Spleen (tissue), 7 donors: ENCODE data around the gene BNIPL.

Experiments
- POLR2A ChIP-seq, 3 donors: fragments of 450-650 bp; IDR thresholded peaks; one replicate each; pipeline ENCODE4 v1.5.1; 2017; ENCODE audit warnings: antibody characterized with exemption in 3 of 3, mild to moderate bottlenecking in 1 of 3
- TF ChIP-seq, protein P1 (sequence below), 11 experiments: fragments of 200-600 bp in 7 of 11; fragments of 450-650 bp in 4 of 11; sonication (generic) in 4 of 11; IDR thresholded peaks in 8 of 11; conservative IDR thresholded peaks in 3 of 11; 1 replicate in 7 of 11; 2 replicates in 4 of 11; pipeline versions ENCODE4 v1.4.0 to v1.8.0; 2016 to 2021; ENCODE audit warnings: antibody characterized with exemption in 11 of 11, inconsistent platforms in 4 of 11, mild to moderate bottlenecking in 1 of 11
- donor health status: DM: no; HTN: no; CAD: no; lungs with moderate emphysema.
- donor health status: DM: no; HTN: no; CAD: no.
- donor health status: DM: no; HTN: no; CAD: no.

DNA sequence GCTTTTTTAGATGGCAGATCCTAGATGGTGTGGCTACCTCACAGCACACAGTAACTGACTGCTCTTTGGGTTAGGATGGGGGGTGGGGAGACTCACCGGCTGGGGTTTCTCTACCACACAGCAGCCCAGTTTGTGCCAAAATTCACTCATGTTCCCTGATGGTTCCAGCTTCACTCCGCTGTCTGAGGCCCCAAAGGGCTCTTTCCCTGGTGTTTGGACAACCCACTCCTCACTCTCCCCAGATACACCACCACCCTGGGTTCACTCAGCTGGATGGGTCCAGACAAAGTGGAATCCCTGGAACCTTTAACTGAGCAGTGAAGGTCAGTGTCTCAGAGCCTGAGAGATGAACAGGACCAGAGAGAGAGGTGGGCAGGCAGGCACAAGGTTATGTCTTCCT lies 19.2 kb downstream of the BNIPL start:
- TF ChIP-seq POLR2A (IDR thresholded peaks at IDR 0.05), result no peak
- TF ChIP-seq, protein P1, sequence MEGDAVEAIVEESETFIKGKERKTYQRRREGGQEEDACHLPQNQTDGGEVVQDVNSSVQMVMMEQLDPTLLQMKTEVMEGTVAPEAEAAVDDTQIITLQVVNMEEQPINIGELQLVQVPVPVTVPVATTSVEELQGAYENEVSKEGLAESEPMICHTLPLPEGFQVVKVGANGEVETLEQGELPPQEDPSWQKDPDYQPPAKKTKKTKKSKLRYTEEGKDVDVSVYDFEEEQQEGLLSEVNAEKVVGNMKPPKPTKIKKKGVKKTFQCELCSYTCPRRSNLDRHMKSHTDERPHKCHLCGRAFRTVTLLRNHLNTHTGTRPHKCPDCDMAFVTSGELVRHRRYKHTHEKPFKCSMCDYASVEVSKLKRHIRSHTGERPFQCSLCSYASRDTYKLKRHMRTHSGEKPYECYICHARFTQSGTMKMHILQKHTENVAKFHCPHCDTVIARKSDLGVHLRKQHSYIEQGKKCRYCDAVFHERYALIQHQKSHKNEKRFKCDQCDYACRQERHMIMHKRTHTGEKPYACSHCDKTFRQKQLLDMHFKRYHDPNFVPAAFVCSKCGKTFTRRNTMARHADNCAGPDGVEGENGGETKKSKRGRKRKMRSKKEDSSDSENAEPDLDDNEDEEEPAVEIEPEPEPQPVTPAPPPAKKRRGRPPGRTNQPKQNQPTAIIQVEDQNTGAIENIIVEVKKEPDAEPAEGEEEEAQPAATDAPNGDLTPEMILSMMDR (IDR thresholded peaks at IDR 0.05 in 8 of 11, conservative IDR thresholded peaks at IDR 0.05 in 3 of 11), result no peak
